Measurements from ENCODE around the gene DIPK1A. TPM values are rescaled to one million over a fixed set of nuclear protein-coding genes. Genes with fewer than 3 reads are reported as not detected.

Gene DIPK1A
- total RNA-seq, 1 donor: 29.0 TPM

- Histone ChIP-seq H3K4me2 (ENCODE audit: insufficient read depth, low read length) (no peak overlapping the region), H4K20me1 (ENCODE audit: insufficient read depth, low read length) (no peaks in the 10 kb centered on the region), H2AFZ (ENCODE audit: low read length) (no peak overlapping the region), H3K4me1 (ENCODE audit: insufficient read depth, low read length) (peaks cover 5% of the 10 kb centered on the region), H3K9me3 (ENCODE audit: low read depth, low read length) (no peaks in the 10 kb centered on the region), H3K27me3 (ENCODE audit: insufficient read depth, low read length) (peaks cover 23% of the 10 kb centered on the region), H3K79me2 (ENCODE audit: insufficient read depth, low read length) (no peaks in the 10 kb centered on the region), H3K36me3 (ENCODE audit: insufficient read depth, low read length) (no peaks in the 10 kb centered on the region), H3K27ac (ENCODE audit: low read depth, low read length) (no peak overlapping the region), H3K4me3 (ENCODE audit: insufficient read depth, low read length) (no peak overlapping the region)
- TF ChIP-seq CTCF (IDR thresholded peaks at IDR 0.05; ENCODE audit: extremely low read depth, low read depth, low read length): no peak
- DNase-seq (ENCODE audit: insufficient read length, low spot score, missing footprints): no peak
Observed at GRCh38 chr1:93000291-93000690, 39.0 kb upstream of the DIPK1A start.

GRCh38 chr1:92998821-92999220 lies 37.6 kb upstream of the DIPK1A start:
- Histone ChIP-seq H3K4me2 (ENCODE audit: insufficient read depth, low read length) (no peak overlapping the region), H3K27me3 (ENCODE audit: insufficient read depth, low read length) (peaks cover 16% of the 10 kb centered on the region), H4K20me1 (ENCODE audit: insufficient read depth, low read length) (no peaks in the 10 kb centered on the region), H3K79me2 (ENCODE audit: insufficient read depth, low read length) (no peaks in the 10 kb centered on the region), H3K4me3 (ENCODE audit: insufficient read depth, low read length) (no peak overlapping the region), H3K27ac (ENCODE audit: low read depth, low read length) (no peak overlapping the region), H3K36me3 (ENCODE audit: insufficient read depth, low read length) (no peaks in the 10 kb centered on the region), H3K9me3 (ENCODE audit: low read depth, low read length) (no peaks in the 10 kb centered on the region), H2AFZ (ENCODE audit: low read length) (no peak overlapping the region), H3K4me1 (ENCODE audit: insufficient read depth, low read length) (peaks cover 5% of the 10 kb centered on the region)
- no peak for TF ChIP-seq CTCF (IDR thresholded peaks at IDR 0.05; ENCODE audit: extremely low read depth, low read depth, low read length)
- no peak for DNase-seq (ENCODE audit: insufficient read length, low spot score, missing footprints)

GRCh38 chr1:92995441-92996430 lies 34.5 kb upstream of the DIPK1A start:
- Histone ChIP-seq H3K36me3 (ENCODE audit: insufficient read depth, low read length) (no peaks in the 10 kb centered on the region), H3K79me2 (ENCODE audit: insufficient read depth, low read length) (no peaks in the 10 kb centered on the region), H3K4me1 (ENCODE audit: insufficient read depth, low read length) (peaks cover 3% of the 10 kb centered on the region), H3K27ac (ENCODE audit: low read depth, low read length) (no peak overlapping the region), H3K4me2 (ENCODE audit: insufficient read depth, low read length) (no peak overlapping the region), H4K20me1 (ENCODE audit: insufficient read depth, low read length) (no peaks in the 10 kb centered on the region), H3K27me3 (ENCODE audit: insufficient read depth, low read length) (peaks cover 7% of the 10 kb centered on the region), H3K4me3 (ENCODE audit: insufficient read depth, low read length) (no peak overlapping the region), H2AFZ (ENCODE audit: low read length) (no peak overlapping the region), H3K9me3 (ENCODE audit: low read depth, low read length) (no peaks in the 10 kb centered on the region)
- DNase-seq (ENCODE audit: insufficient read length, low spot score, missing footprints): no peak
- TF ChIP-seq CTCF (IDR thresholded peaks at IDR 0.05; ENCODE audit: extremely low read depth, low read depth, low read length): no peak

GRCh38 chr1:92994105-92994712 lies 32.9 kb upstream of the DIPK1A start:
- no peaks in the 10 kb centered on the region for H3K9me3 ChIP-seq (ENCODE audit: low read depth, low read length)
- H3K36me3 ChIP-seq (ENCODE audit: insufficient read depth, low read length): no peaks in the 10 kb centered on the region
- peaks cover 7% of the 10 kb centered on the region for H3K27me3 ChIP-seq (ENCODE audit: insufficient read depth, low read length)
- H3K4me3 ChIP-seq (ENCODE audit: insufficient read depth, low read length): no peak overlapping the region
- H2AFZ ChIP-seq (ENCODE audit: low read length): no peak overlapping the region
- no peak overlapping the region for H3K27ac ChIP-seq (ENCODE audit: low read depth, low read length)
- H3K4me1 ChIP-seq (ENCODE audit: insufficient read depth, low read length): no peaks in the 10 kb centered on the region
- H4K20me1 ChIP-seq (ENCODE audit: insufficient read depth, low read length): no peaks in the 10 kb centered on the region
- peak; percentile 58 for DNase-seq (ENCODE audit: insufficient read length, low spot score, missing footprints)
- peak; percentile 81 for TF ChIP-seq CTCF (IDR thresholded peaks at IDR 0.05; ENCODE audit: extremely low read depth, low read depth, low read length)
- no peak overlapping the region for H3K4me2 ChIP-seq (ENCODE audit: insufficient read depth, low read length)
- H3K79me2 ChIP-seq (ENCODE audit: insufficient read depth, low read length): no peaks in the 10 kb centered on the region
